Measurements from ENCODE around the gene SLC4A3. TPM values are rescaled to one million over a fixed set of nuclear protein-coding genes. Genes with fewer than 3 reads are reported as not detected.

The SLC4A3 gene
- total and polyA plus RNA-seq, 10 donors: 0.71 to 9.2 (median 3.0) TPM

- Histone ChIP-seq H3K4me1 (peaks cover 0 to 18% (median 2%) of the 10 kb centered on the region in 6 donors), H3K27ac (no peak overlapping the region), H3K27me3 (replicated peaks in 1 of 7) (peaks cover 0 to 65% (median 11%) of the 10 kb centered on the region in 7 donors), H3K36me3 (no peaks in the 10 kb centered on the region), H3K4me3 (no peak overlapping the region), H3K9me3 (no peaks in the 10 kb centered on the region)
- intact Hi-C loops (cut with DNase I; ENCODE audit: low total_unique reads): no loop called here
- WGBS, 5 donors: 62 to 81% (median 68%) methylated on average over 3 of the region's 3 CpGs
- TF ChIP-seq POLR2A (IDR thresholded peaks at IDR 0.05) (no peak), POLR2AphosphoS5 (IDR thresholded peaks at IDR 0.05) (no peak), CTCF (IDR thresholded peaks at IDR 0.05 in 8 of 11, conservative IDR thresholded peaks at IDR 0.05 in 3 of 11) (no peak)
- DNase-seq: no peak
Measured at GRCh38 chr2:219687272-219687671, 59.8 kb downstream of the SLC4A3 start.

GRCh38 chr2:219687882-219688559 is 60.6 kb downstream of the SLC4A3 start:
- intact Hi-C loops (cut with DNase I; ENCODE audit: low total_unique reads): no loop called here
- Histone ChIP-seq H3K36me3 (no peaks in the 10 kb centered on the region), H3K4me1 (peaks cover 0 to 18% (median 2%) of the 10 kb centered on the region in 6 donors), H3K9me3 (no peaks in the 10 kb centered on the region), H3K27ac (no peak overlapping the region), H3K4me3 (no peak overlapping the region), H3K27me3 (replicated peaks in 1 of 7) (peaks cover 0 to 73% (median 11%) of the 10 kb centered on the region in 7 donors)
- WGBS, 5 donors: 79 to 85% (median 83%) methylated on average over 17 to 19 of the region's 19 CpGs
- TF ChIP-seq CTCF (IDR thresholded peaks at IDR 0.05 in 8 of 11, conservative IDR thresholded peaks at IDR 0.05 in 3 of 11): no peak
- no peak for TF ChIP-seq POLR2AphosphoS5 (IDR thresholded peaks at IDR 0.05)
- DNase-seq: no peak

DNA sequence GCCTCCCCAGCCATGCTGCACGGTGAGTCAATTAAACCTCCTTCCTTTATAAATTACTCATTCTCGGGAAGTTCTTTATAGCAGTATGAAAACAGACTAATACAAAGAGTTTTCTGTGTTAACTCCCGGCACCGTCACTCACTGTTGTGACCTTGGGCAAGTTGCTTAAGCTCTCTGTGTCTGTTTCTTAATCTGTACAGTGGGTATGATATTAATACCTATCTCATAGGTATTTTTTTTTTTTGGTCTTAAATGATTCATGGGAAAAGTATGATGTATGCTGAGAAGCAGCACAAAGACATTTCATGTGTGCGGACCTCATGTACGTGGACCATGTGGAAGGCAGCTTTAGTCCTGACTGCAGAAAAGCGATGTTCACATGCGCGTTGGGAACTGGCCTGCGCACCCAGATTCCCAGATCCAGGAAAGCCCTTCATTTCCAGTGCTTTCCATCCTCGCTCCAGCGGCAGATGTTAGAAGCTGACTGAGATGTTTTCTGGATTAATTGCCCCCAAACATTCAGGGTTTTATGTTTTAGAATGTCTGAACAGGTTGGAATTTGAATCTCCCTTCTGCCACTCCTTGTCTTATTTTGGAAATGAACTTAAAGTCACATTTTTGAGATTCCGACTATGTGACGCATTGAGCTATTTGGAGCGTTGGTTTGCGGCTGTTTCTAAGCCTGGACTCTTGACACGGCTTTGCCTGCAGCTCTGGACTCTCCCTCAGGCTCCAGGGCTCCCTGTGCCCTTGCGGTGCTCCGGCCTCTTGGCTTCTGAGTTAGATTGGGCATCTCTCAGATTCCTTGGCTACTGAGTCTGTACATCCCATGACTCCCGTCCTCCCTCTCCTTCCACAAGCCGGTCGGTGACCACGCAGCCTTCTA is 61.4 kb downstream of the SLC4A3 start:
- H3K27ac ChIP-seq: no peak overlapping the region
- no peaks in the 10 kb centered on the region for H3K9me3 ChIP-seq
- no peak for TF ChIP-seq POLR2A (IDR thresholded peaks at IDR 0.05)
- TF ChIP-seq POLR2AphosphoS5 (IDR thresholded peaks at IDR 0.05): no peak
- TF ChIP-seq CTCF (IDR thresholded peaks at IDR 0.05 in 8 of 11, conservative IDR thresholded peaks at IDR 0.05 in 3 of 11): no peak
- intact Hi-C loops (cut with DNase I; ENCODE audit: low total_unique reads): no loop called here
- peaks cover 0 to 18% (median 2%) of the 10 kb centered on the region in 6 donors for H3K4me1 ChIP-seq
- WGBS, 5 donors: 73 to 81% (median 78%) methylated on average over 23 of the region's 23 CpGs
- no peaks in the 10 kb centered on the region for H3K36me3 ChIP-seq
- peaks cover 0 to 80% (median 11%) of the 10 kb centered on the region in 7 donors for H3K27me3 ChIP-seq (replicated peaks in 1 of 7)
- no peak for DNase-seq
- no peak overlapping the region for H3K4me3 ChIP-seq

Measured in spleen (tissue), 11 donors.